ENCODE measurements around the gene ERC1.

ERC1 gene

GRCh38 chr12:1445807-1446206, 454.8 kb downstream of the ERC1 start:
- no peak for ATAC-seq
- DNase-seq, result no peak

GRCh38 chr12:1448336-1448735, 457.3 kb downstream of the ERC1 start:
- ATAC-seq, result no peak
- DNase-seq, result no peak

- DNase-seq (no peak), ATAC-seq (no peak)
Observed at GRCh38 chr12:1453810-1454209, 462.8 kb downstream of the ERC1 start.

GRCh38 chr12:1456885-1457284, 465.9 kb downstream of the ERC1 start:
- no peak for ATAC-seq
- no peak for DNase-seq

GRCh38 chr12:1457901-1458300, 466.9 kb downstream of the ERC1 start:
- DNase-seq, result no peak
- no peak for ATAC-seq

GRCh38 chr12:1459339-1459738, 468.3 kb downstream of the ERC1 start:
- DNase-seq (no peak), ATAC-seq (no peak)

- ATAC-seq (no peak), DNase-seq (no peak)
Observed at GRCh38 chr12:1463073-1463905, 472.3 kb downstream of the ERC1 start.

- no peak for DNase-seq
- no peak for ATAC-seq
Observed at GRCh38 chr12:1464925-1465324, 473.9 kb downstream of the ERC1 start.

GRCh38 chr12:1465990-1466389, 475.0 kb downstream of the ERC1 start:
- DNase-seq (no peak), ATAC-seq (no peak)

GRCh38 chr12:1466481-1467154, 475.6 kb downstream of the ERC1 start:
- ATAC-seq, result no peak
- DNase-seq, result no peak

GRCh38 chr12:1467710-1468109, 476.7 kb downstream of the ERC1 start:
- ATAC-seq (no peak), DNase-seq (no peak)

GRCh38 chr12:1469070-1469469, 478.0 kb downstream of the ERC1 start:
- ATAC-seq, result no peak
- DNase-seq, result no peak

GRCh38 chr12:1470051-1470450, 479.0 kb downstream of the ERC1 start:
- ATAC-seq (no peak), DNase-seq (no peak)

GRCh38 chr12:1471224-1471623, 480.2 kb downstream of the ERC1 start:
- no peak for DNase-seq
- no peak for ATAC-seq

- ATAC-seq (peak; percentile 67), DNase-seq (peak; percentile 37)
Observed at GRCh38 chr12:1473418-1473817, 482.4 kb downstream of the ERC1 start.

- peak; percentile 87 for ATAC-seq
- peak; percentile 21 for DNase-seq
Observed at GRCh38 chr12:1474041-1474573, 483.1 kb downstream of the ERC1 start.

- DNase-seq, result no peak
- ATAC-seq, result no peak
Observed at GRCh38 chr12:1474574-1475153, 483.6 kb downstream of the ERC1 start.

GRCh38 chr12:1479645-1480044, 488.6 kb downstream of the ERC1 start:
- ATAC-seq (no peak), DNase-seq (no peak)

- ATAC-seq (no peak), DNase-seq (no peak)
Observed at GRCh38 chr12:1481326-1481725, 490.3 kb downstream of the ERC1 start.

GRCh38 chr12:1481906-1482305, 490.9 kb downstream of the ERC1 start:
- ATAC-seq (no peak), DNase-seq (no peak)

GRCh38 chr12:1488908-1489381, 497.9 kb downstream of the ERC1 start:
- DNase-seq, result no peak

GRCh38 chr12:1491983-1492697, 501.1 kb downstream of the ERC1 start:
- DNase-seq (no peak), ATAC-seq (no peak)

More at GRCh38 chr12:1488908-1489381, 497.9 kb downstream of the ERC1 start:
- peak; percentile 28 for ATAC-seq
